ENCODE data around the gene EPS8. TPM values are rescaled to one million over a fixed set of nuclear protein-coding genes. Genes with fewer than 3 reads are reported as not detected.

The EPS8 gene
- 44.2 to 58.1 TPM (median 51.8 TPM) in 5 replicates for total RNA-seq (2022; extraction: Qiagen RNA extraction)

DNA sequence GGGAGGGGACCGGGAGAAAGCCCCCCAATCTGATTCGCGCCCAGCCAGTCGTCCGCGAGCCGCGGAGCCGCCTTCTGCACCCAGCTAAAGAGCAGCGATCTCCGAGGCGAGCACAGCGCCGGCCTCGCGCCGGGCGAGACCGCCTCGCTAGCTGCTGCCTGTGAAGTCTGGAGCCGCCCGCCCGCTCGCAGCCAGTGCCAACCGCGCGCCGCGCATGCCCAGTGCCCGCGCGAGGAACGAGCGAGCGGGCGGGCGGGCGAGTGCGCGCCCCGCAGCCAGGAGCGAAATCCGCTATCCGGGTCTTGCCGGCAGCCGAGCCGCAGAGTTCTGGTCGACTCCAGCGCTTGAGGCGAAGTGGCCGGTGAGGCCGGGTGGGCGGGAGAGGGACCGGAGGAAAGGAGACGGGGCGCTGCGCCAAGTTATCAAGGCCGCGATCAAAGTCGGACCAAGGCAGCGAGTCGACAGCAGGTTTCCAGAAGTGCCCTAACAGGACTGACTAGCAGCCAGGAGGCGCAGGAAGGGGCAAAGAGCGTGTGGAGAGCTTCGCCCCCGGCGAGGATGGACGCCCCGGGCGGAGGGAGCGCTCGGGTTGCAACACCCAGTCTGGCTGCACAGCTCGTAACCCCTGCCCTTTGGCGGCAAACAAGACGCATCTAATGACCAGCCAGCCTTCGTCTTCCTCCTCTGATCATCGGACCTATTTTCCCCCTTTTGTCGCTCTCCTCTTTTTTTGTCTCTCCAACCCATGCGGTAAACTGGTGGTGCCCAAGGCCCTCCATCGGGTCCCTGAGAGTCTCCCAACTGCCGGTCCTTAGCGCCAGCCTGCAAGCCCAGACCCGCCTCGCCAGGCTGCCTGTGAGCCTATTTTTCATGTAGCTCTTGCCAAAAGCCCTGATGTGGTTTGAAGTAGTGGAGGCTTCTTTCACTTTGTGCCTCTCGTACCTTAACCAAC, at the start of gene EPS8:
TSS of gene EPS8 (minus strand) at position 169 of the 952 bp plus-strand sequence. CDS start 106,437 bp downstream, outside the sequence.

Other genes with a start within 250 kb of the EPS8 start
- 184 to 209 TPM (median 190 TPM) in 5 replicates for gene STRAP, start 93.0 kb upstream of the EPS8 start, total RNA-seq (2022; extraction: Qiagen RNA extraction)
- 40.3 to 60.9 TPM (median 41.4 TPM) in 5 replicates for gene DERA, start 121.9 kb upstream of the EPS8 start, total RNA-seq (2022; extraction: Qiagen RNA extraction)